Measurements from ENCODE around the gene RNF121. TPM values are rescaled to one million over a fixed set of nuclear protein-coding genes. Genes with fewer than 3 reads are reported as not detected.

Gene RNF121
- polyA plus RNA-seq, 1 donor from 2014 or later = 13.6 TPM

DNA sequence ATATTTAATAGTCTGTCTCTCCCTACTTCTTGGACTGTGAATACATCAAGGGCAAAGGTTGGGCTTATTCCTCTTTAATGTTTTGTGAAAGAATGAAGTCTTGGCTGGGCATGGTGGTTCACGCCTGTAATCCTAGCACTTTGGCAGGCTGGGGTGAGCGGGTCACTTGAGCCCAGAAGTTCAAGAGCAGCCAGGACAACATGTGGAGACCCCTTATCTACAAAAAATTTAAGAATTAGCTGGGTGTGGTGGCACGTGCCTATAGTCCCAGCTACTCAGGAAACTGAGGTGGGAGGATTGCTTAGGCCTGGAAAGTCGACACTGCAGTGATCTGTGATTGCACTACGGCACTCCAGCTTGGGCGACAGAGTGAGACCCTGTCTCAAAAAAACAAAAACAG, 20.2 kb downstream of the RNF121 start:
- no peaks in the 10 kb centered on the region for H3K9me3 Mint-ChIP-seq
- no peak overlapping the region for H3K4me3 Mint-ChIP-seq
- H3K27ac Mint-ChIP-seq = no peak overlapping the region
- H3K27me3 Mint-ChIP-seq = no peaks in the 10 kb centered on the region
- H3K4me1 Mint-ChIP-seq = peaks cover 12 to 13% (median 12%) of the 10 kb centered on the region in 3 donors
- peaks cover 1% of the 10 kb centered on the region for H3K36me3 Mint-ChIP-seq

DNA sequence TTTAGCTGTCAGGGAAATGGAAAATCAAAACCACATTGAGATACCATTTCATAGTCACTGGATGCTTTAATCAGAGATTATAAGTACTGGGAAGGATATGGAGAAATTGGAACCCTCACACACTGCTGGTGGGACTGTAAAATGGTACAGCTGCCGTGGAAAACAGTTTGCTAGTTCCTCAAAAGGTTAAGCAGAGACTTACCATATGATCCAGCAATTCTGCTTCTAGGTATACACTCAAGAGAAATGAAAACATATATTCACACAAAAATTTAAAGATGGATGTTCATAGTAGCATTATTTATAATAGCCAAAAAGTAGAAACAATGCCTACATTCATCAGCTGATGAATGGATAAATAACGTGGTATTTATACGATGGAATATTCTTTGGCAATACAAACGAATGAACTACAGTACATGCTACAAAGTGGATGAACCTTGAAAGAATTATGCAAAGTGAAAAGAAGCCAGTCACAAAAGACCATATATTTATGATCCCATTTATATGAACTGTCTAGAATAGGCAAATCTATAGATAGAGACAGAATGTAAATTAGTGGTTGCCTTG, 23.0 kb downstream of the RNF121 start:
- Mint-ChIP-seq H3K27me3 (no peaks in the 10 kb centered on the region), H3K4me1 (peaks cover 10 to 25% (median 16%) of the 10 kb centered on the region in 3 donors)

DNA sequence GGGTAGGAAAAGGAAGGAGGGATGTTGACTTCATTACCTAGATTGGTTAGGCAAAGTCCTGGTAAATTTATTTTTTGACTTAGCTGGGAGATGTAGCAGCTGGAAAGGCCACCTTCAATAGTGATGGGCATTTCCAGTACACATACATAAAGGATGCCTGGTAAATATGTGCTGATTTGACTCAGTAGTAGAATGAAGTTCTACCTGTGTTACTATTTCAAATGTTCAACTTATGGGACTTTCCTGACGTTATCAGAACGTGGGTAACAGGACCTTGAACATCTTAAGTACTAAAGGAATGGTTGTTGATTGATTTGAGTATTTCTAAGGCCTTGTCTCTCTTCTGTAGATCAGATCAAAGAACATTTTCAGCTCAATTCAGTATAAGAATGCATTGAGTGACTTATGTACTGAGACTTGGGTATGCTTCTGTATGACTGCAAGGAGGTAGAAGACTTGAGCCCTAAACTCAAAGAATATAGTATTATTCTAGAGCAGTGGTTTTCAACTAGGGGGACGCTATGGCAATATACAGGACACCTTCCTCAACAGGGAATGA, 27.1 kb downstream of the RNF121 start:
- Mint-ChIP-seq H3K9me3 (no peaks in the 10 kb centered on the region), H3K4me3 (no peak overlapping the region), H3K4me1 (peaks cover 5 to 17% (median 17%) of the 10 kb centered on the region in 3 donors), H3K36me3 (peaks cover 4% of the 10 kb centered on the region), H3K27ac (no peak overlapping the region), H3K27me3 (no peaks in the 10 kb centered on the region)

More for the DNA sequence above, 23.0 kb downstream of the RNF121 start:
- Mint-ChIP-seq H3K27ac (no peak overlapping the region), H3K9me3 (no peaks in the 10 kb centered on the region), H3K4me3 (no peak overlapping the region), H3K36me3 (peaks cover 1% of the 10 kb centered on the region)

DNA sequence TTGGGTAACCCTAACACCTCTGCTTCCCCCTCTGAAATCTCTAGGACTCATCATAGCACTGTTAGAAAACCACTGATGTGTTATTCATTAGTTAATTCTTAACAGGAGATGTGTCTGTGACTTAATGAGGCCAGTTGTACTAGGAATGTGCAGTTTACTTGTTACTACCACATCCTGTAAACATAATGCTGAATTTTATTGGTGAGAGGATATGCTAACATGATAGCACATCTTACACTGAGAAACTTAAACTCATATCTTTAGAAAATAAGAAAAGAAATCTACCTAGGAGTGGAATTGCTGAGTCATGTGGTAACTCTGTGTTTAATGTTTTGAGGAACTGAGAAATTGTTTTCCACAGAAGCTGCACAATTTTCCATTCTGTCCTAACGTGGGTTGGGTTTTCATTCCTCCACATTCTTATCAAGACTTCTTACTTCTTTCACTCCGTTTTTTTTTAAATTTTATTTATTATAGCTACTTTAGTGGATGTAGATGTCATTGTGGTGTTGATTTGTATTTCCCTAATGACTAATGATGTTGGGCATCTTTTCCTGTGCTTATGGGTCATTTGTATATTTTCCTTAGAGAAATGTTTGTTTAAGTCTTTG, 33.7 kb downstream of the RNF121 start:
- Mint-ChIP-seq H3K4me3 (no peak overlapping the region), H3K4me1 (peaks cover 10 to 15% (median 13%) of the 10 kb centered on the region in 3 donors), H3K27ac (peak overlapping the region in 1 of 3 donors; percentile 74), H3K36me3 (peaks cover 10% of the 10 kb centered on the region), H3K27me3 (no peaks in the 10 kb centered on the region), H3K9me3 (no peaks in the 10 kb centered on the region)

DNA sequence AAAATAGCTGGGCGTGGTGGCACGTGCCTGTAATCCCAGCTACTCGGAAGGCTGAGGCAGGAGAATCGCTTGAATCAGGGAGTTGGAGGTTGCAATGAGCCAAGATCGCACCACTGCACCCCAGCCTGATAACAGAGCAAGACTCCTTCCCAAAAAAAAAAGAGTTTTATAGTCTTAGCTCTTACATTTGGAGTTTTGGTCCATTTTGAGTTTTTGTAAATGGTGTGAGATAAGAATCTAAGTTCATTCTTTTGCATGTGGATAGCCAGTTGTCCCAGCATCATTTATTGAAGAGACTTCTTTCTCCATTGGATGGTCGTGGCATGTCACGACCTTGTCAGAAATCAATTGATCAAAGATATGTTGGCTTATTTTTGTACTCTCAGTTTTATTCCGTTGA, 34.6 kb downstream of the RNF121 start:
- Mint-ChIP-seq H3K9me3 (no peaks in the 10 kb centered on the region), H3K27ac (no peak overlapping the region), H3K4me3 (peak overlapping the region in 1 of 4 donors; percentile 45), H3K36me3 (peaks cover 10% of the 10 kb centered on the region), H3K4me1 (peaks cover 10 to 15% (median 13%) of the 10 kb centered on the region in 3 donors), H3K27me3 (no peaks in the 10 kb centered on the region)

DNA sequence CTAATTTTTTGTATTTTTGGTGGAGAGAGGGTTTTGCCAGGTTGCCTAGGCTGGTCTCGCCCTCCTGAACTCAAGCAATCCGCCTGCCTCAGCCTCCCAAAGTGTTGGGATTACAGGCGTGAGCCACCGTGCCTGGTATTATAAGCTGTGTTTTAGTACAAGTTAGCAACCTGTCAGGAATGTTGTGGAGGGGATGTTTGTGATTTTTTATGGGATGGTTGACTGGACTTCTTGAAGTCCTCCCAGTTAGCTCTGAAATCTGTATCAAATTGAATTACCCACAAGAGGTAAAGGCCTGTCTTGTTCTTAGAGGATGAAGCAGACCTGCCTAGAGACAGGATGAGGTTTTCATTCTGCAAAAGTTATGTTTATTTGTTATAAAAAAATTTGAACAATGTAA, 35.8 kb downstream of the RNF121 start:
- H3K4me3 Mint-ChIP-seq = no peak overlapping the region
- peaks cover 10% of the 10 kb centered on the region for H3K36me3 Mint-ChIP-seq

DNA sequence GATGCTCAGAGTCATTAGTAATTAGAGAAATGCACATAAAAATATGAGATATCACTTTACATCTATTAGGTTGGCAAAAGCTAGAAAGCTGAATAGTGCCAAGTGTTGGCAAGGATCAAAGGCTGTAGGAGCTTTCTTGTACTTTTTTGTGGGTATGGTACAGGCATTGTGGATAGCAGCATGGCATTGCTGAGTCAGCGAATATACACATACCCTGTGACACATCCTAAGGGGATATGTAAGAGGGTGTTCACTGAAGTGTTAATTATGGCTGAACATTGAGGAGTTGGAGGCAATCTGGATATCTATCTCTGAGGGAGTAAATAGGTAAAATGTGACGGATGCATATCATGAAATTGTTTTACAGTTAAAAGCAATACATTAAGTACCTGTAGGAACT, 42.8 kb downstream of the RNF121 start:
- Mint-ChIP-seq H3K9me3 (no peaks in the 10 kb centered on the region), H3K36me3 (peaks cover 1% of the 10 kb centered on the region), H3K27ac (no peak overlapping the region), H3K4me1 (peaks cover 0 to 5% (median 0%) of the 10 kb centered on the region in 3 donors), H3K4me3 (no peak overlapping the region), H3K27me3 (no peaks in the 10 kb centered on the region)

More for the DNA sequence above, 35.8 kb downstream of the RNF121 start:
- Mint-ChIP-seq H3K4me1 (peaks cover 10 to 15% (median 13%) of the 10 kb centered on the region in 3 donors), H3K27ac (no peak overlapping the region), H3K27me3 (no peaks in the 10 kb centered on the region), H3K9me3 (no peaks in the 10 kb centered on the region)

DNA sequence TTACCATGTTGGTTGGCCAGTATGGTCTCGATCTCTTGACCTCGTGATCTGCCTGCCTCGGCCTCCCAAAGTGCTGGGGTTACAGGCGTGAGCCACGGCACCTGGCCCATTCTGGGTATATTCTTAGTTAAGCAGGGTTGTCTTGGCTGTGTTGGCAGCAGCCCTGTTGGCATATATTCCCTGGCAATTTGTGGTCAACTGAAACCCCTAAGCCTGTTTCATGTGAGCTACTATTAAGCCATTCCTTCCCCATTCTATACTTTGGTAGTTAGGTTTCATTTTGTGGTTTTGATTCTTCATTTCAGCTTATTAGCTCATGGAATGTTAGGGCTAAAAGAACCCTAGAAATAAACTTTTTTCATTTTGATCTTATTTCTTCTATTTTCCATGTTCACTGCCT, 47.7 kb downstream of the RNF121 start:
- H3K9me3 Mint-ChIP-seq = no peaks in the 10 kb centered on the region
- no peaks in the 10 kb centered on the region for H3K27me3 Mint-ChIP-seq
- H3K36me3 Mint-ChIP-seq = peaks cover 1% of the 10 kb centered on the region
- H3K27ac Mint-ChIP-seq = peak overlapping the region; percentile 31 to 94 (median 42)
- H3K4me3 Mint-ChIP-seq = no peak overlapping the region
- H3K4me1 Mint-ChIP-seq = peaks cover 13 to 14% (median 13%) of the 10 kb centered on the region in 3 donors

DNA sequence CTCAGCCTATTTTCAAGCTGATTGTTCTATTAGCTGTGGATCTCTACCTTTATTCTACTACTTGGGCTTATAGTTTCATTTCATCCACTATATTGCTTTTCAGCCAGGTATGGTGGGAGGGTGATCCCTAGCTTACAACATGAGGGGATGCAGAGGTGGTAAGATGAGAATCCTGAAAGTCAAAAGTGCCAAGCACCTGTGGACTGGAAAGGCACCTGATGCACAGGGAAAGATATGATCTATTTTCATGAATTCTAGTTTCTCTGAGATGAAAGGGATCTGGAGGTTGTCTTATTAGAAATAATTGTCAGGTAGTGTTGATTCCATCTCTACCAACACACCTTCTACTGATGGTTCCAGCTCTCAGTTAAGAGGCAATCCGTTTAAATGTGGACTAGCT, 48.2 kb downstream of the RNF121 start:
- no peaks in the 10 kb centered on the region for H3K9me3 Mint-ChIP-seq

DNA sequence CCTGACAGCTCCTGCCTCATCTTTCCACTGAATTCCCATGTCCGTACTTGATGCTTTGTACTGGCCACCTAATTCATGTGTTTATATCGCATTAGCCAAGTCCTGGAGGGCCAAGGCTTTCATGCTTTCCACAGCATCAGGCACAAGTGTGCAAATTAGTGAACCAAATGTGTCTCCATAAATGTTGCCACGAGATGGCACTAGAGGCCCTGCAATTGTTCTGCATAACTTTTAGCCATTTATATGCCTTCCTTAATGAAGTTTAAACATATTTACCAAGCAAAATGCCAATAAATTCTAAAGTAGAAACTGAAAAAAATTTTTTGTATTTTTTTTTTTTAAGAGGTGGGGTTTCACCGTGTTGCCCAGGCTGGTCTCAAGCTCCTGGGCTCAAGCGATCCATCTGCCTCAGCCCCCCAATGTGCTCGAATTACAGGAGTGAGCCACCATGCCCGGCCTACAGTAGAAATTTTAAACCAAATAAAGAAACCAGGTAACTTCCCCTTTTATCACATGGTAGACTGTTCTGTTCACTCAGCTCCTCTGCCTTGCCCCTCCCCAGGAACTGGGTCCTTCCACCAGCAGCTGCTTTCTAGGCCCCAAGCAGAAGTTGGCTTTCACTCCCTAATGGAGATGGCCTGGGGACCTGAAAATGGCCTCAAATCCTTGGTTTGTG, 49.0 kb downstream of the RNF121 start:
- peak overlapping the region; percentile 70 to 95 (median 94) for H3K27ac Mint-ChIP-seq
- H3K36me3 Mint-ChIP-seq = peaks cover 2% of the 10 kb centered on the region
- H3K27me3 Mint-ChIP-seq = no peaks in the 10 kb centered on the region
- no peaks in the 10 kb centered on the region for H3K9me3 Mint-ChIP-seq
- H3K4me3 Mint-ChIP-seq = peak overlapping the region in 3 of 4 donors; percentile 37 to 73 (median 72)
- peaks cover 13 to 17% (median 14%) of the 10 kb centered on the region in 3 donors for H3K4me1 Mint-ChIP-seq

More for the DNA sequence above, 48.2 kb downstream of the RNF121 start:
- Mint-ChIP-seq H3K4me3 (no peak overlapping the region), H3K27me3 (no peaks in the 10 kb centered on the region), H3K27ac (peak overlapping the region; percentile 42 to 95 (median 94)), H3K36me3 (peaks cover 1% of the 10 kb centered on the region), H3K4me1 (peaks cover 13 to 14% (median 13%) of the 10 kb centered on the region in 3 donors)

DNA sequence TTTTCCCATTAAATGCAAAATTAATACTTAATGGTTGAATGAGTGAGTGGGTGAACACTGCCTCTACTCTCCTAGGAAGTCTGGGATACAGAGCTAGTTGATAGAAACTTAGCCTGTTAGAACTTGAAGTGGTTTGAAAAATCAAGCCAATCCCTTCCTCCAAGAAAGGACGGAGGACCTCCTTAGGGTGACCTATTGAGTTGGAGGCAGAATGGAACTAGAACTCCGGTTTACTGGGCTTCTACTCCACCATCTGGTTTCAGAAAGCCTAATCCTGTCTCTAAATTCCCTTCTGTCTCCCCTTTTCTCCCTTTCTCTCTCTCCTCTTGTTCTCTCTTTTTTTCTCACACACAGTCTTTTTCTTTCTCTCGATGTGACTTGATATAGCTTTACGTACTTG, 50.2 kb downstream of the RNF121 start:
- Mint-ChIP-seq H3K36me3 (peaks cover 2% of the 10 kb centered on the region), H3K27me3 (no peaks in the 10 kb centered on the region), H3K27ac (peak overlapping the region in 1 of 3 donors; percentile 80), H3K4me3 (no peak overlapping the region), H3K4me1 (peaks cover 13 to 17% (median 14%) of the 10 kb centered on the region in 3 donors), H3K9me3 (no peaks in the 10 kb centered on the region)

DNA sequence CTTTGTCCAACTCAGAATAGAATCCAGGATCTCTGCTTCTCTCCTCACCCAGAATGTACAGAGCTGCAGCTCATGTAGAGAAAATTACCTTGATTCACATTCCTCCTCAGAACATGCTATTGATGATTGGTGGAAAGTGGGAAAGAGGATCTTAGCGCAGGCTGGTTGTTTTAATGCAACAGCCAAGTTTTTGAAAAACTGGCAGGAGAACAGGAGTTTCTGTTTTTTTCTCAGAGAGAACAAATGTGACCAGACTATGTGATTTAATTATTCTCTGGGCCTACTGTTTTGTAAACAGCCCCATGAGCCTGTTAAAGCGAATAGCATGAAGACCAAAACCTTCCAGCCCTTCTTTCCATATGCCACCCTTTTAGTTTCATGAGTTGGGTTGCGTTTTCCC, 50.8 kb downstream of the RNF121 start:
- Mint-ChIP-seq H3K36me3 (peaks cover 2% of the 10 kb centered on the region), H3K4me1 (peaks cover 13 to 17% (median 14%) of the 10 kb centered on the region in 3 donors), H3K27ac (no peak overlapping the region)

DNA sequence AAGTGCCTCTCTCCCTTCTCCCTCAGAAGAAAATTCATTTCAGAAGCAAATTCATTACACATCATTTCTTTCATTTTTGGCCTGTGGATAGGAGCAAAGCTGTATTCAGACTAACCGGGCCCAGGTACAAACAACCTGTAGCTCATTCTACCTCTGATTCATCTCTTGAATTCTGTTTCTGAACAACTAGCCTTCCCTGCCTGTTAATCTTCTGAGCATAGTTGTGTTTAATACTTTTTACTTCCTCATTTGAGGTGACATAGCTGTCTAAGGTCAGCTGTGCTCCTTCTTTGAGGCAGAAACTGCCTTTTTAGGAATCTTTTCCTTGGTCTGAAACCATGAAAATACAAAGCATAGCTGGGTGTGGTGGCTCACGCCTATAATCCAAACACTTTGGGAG, 57.3 kb downstream of the RNF121 start:
- no peaks in the 10 kb centered on the region for H3K9me3 Mint-ChIP-seq
- H3K27me3 Mint-ChIP-seq = no peaks in the 10 kb centered on the region
- peaks cover 9% of the 10 kb centered on the region for H3K36me3 Mint-ChIP-seq
- peaks cover 10 to 17% (median 16%) of the 10 kb centered on the region in 3 donors for H3K4me1 Mint-ChIP-seq
- peak overlapping the region; percentile 0 to 65 (median 27) for H3K27ac Mint-ChIP-seq
- H3K4me3 Mint-ChIP-seq = peak overlapping the region in 1 of 4 donors; percentile 43

More for the DNA sequence above, 50.8 kb downstream of the RNF121 start:
- Mint-ChIP-seq H3K4me3 (no peak overlapping the region), H3K9me3 (no peaks in the 10 kb centered on the region), H3K27me3 (no peaks in the 10 kb centered on the region)

DNA sequence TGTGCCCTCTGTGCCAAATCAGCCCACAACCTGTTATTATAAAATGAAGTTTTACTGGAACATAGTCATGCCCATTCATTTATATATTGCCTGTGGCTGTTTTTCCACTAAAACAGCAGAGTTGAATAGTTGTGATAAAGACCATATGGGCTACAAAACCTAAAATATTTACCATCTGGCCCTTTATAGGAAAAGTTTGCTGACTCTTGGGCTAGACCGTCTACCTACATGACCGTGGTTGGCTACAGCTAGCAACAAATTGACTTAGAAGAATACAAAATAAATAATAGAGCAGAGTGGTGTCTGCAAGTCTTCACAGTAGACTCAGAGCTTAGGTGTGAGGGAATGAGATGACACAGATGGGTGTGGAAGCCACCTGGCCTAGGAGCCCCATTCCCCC, 58.7 kb downstream of the RNF121 start:
- Mint-ChIP-seq H3K27me3 (no peaks in the 10 kb centered on the region), H3K4me1 (peaks cover 20 to 31% (median 28%) of the 10 kb centered on the region in 3 donors), H3K27ac (no peak overlapping the region), H3K36me3 (peaks cover 7% of the 10 kb centered on the region), H3K9me3 (no peaks in the 10 kb centered on the region), H3K4me3 (peak overlapping the region in 1 of 4 donors; percentile 43)

DNA sequence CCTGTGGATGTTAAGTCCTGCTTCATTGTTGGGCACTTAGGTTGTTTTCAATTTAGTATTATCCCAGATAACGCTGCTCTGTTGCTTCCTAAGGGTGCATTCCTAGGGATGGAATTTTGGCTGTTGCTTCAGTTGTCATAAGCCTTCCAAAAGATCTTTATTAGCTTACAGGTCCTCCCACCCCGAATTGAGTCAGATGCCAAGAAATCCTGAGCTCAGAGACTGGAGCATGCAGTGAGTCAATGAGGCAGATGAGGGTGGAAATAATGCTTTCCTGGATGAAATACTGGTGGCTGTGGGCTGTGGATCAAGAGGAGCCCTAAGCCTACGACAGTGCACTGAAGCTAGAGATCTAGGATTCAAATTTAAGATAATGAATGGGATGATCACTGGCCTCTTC, 59.2 kb downstream of the RNF121 start:
- H3K9me3 Mint-ChIP-seq = no peaks in the 10 kb centered on the region
- H3K27ac Mint-ChIP-seq = no peak overlapping the region
- H3K4me3 Mint-ChIP-seq = no peak overlapping the region
- H3K27me3 Mint-ChIP-seq = no peaks in the 10 kb centered on the region
- H3K4me1 Mint-ChIP-seq = peaks cover 24 to 35% (median 31%) of the 10 kb centered on the region in 3 donors
- peaks cover 7% of the 10 kb centered on the region for H3K36me3 Mint-ChIP-seq
